Endothelial cell of umbilical vein (primary cell): ENCODE data around the gene ROMO1.

Experiments
- POLR2A ChIP-seq: IDR thresholded peaks from 2 replicates; pipeline ENCODE4 v1.6.1; 2012; ENCODE audit warnings: low read depth, mild to moderate bottlenecking, control low read depth, low read length
- POLR2AphosphoS5 ChIP-seq: IDR thresholded peaks from 2 replicates; pipeline ENCODE4 v1.6.1; 2012; ENCODE audit warnings: low read depth, mild to moderate bottlenecking, control low read depth, low read length, moderate library complexity; ENCODE audit not compliant: insufficient read depth
- TF ChIP-seq, protein P1 (sequence below), 2 donors: IDR thresholded peaks; 1 replicate in 1 of 2; 2 replicates in 1 of 2; pipeline ENCODE4 v1.5.1; 2011; ENCODE audit warnings: low read length in 2 of 2, mild to moderate bottlenecking in 2 of 2, moderate library complexity in 2 of 2, control low read depth in 1 of 2, inconsistent platforms in 1 of 2, low read depth in 1 of 2; ENCODE audit not compliant: insufficient read depth in 1 of 2; ENCODE audit errors: extremely low read depth in 1 of 2
- TF ChIP-seq, protein P2 (sequence below): IDR thresholded peaks from 2 replicates; pipeline ENCODE4 v1.6.1; 2011; ENCODE audit not compliant: insufficient read depth, insufficient read length

GRCh38 chr20:35651958-35652357 is 47.2 kb upstream of the ROMO1 start:
- TF ChIP-seq POLR2AphosphoS5 = no peak
- TF ChIP-seq, protein P1, sequence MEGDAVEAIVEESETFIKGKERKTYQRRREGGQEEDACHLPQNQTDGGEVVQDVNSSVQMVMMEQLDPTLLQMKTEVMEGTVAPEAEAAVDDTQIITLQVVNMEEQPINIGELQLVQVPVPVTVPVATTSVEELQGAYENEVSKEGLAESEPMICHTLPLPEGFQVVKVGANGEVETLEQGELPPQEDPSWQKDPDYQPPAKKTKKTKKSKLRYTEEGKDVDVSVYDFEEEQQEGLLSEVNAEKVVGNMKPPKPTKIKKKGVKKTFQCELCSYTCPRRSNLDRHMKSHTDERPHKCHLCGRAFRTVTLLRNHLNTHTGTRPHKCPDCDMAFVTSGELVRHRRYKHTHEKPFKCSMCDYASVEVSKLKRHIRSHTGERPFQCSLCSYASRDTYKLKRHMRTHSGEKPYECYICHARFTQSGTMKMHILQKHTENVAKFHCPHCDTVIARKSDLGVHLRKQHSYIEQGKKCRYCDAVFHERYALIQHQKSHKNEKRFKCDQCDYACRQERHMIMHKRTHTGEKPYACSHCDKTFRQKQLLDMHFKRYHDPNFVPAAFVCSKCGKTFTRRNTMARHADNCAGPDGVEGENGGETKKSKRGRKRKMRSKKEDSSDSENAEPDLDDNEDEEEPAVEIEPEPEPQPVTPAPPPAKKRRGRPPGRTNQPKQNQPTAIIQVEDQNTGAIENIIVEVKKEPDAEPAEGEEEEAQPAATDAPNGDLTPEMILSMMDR (IDR thresholded peaks at IDR 0.05; ENCODE audit: extremely low read depth in 1 of 2, insufficient read depth in 1 of 2, low read depth in 1 of 2, low read length in 2 of 2) = no peak
- TF ChIP-seq, protein P2, sequence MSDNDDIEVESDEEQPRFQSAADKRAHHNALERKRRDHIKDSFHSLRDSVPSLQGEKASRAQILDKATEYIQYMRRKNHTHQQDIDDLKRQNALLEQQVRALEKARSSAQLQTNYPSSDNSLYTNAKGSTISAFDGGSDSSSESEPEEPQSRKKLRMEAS = no peak
- TF ChIP-seq POLR2A = no peak
